Measurements from ENCODE around the gene ADAMTS9. TPM values are rescaled to one million over a fixed set of nuclear protein-coding genes. Genes with fewer than 3 reads are reported as not detected.

The ADAMTS9 gene
- total and polyA plus RNA-seq, 2 donors (not counting 3 experiments of a cell fraction or from before 2014, with no cell fraction given): 6.5 to 23.9 TPM

- Histone ChIP-seq H3K27ac (ENCODE audit: insufficient read depth, low read depth, low read length) (no peak overlapping the region), H4K20me1 (replicated peaks; ENCODE audit: control insufficient read depth, extremely low read depth, insufficient read depth, low read length) (no peaks in the 10 kb centered on the region), H3K27me3 (ENCODE audit: control insufficient read depth in 2 of 2, insufficient read depth in 2 of 2, low read length in 2 of 2) (no peaks in the 10 kb centered on the region), H2AFZ (ENCODE audit: low read depth, low read length) (no peak overlapping the region), H3K4me1 (ENCODE audit: control insufficient read depth, extremely low read depth, insufficient read depth, low read length) (no peaks in the 10 kb centered on the region), H3K9me1 (replicated peaks; ENCODE audit: control insufficient read depth, extremely low read depth, insufficient read depth, low read length) (no peaks in the 10 kb centered on the region), H3K79me2 (ENCODE audit: control insufficient read depth, insufficient read depth, low read length) (no peaks in the 10 kb centered on the region), H3K36me3 (ENCODE audit: control insufficient read depth in 2 of 2, extremely low read depth in 1 of 2, insufficient read depth in 2 of 2, low read length in 2 of 2) (no peaks in the 10 kb centered on the region), H3K9me3 (replicated peaks; ENCODE audit: control insufficient read depth, insufficient read depth, low read length) (no peaks in the 10 kb centered on the region), H3K9ac (replicated peaks; ENCODE audit: extremely low read depth, insufficient read depth, low read length) (no peak overlapping the region), H3K4me2 (ENCODE audit: insufficient read depth, low read length) (no peak overlapping the region), H3K4me3 (replicated peaks in 1 of 3; ENCODE audit: insufficient read depth in 1 of 3, low read depth in 1 of 3, low read length in 3 of 3) (no peak overlapping the region)
- POLR2A ChIA-PET: no interaction called here
- intact Hi-C loops (cut with micrococcal nuclease): no loop called here
- CTCF ChIA-PET: interaction anchor here (0.9 to 6.9 kb wide), 2 partner anchors 9 to 15 kb away, joined by 3 to 44 read pairs; no protein-coding TSS in a partner anchor
- DNase-seq (ENCODE audit: low read depth, low spot score) (no peak), FAIRE-seq (no peak)
- TF ChIP-seq FOS (IDR thresholded peaks at IDR 0.05; ENCODE audit: borderline replicate concordance, insufficient read depth, low read length) (no peak), MYC (IDR thresholded peaks at IDR 0.05; ENCODE audit: low read depth, low read length) (no peak)
- dilution Hi-C loops (cut with MboI; ENCODE audit: extremely low pct_ligation_motif_present, low sequenced_read_pairs): no loop called here
- no TSS peak for BruUV-seq (replicated peaks)
Measured at GRCh38 chr3:64584179-64584578, 103.6 kb downstream of the ADAMTS9 start.

- Histone ChIP-seq H3K79me2 (ENCODE audit: control insufficient read depth, insufficient read depth, low read length) (no peaks in the 10 kb centered on the region), H3K4me3 (replicated peaks in 1 of 3; ENCODE audit: insufficient read depth in 1 of 3, low read depth in 1 of 3, low read length in 3 of 3) (no peak overlapping the region), H4K20me1 (replicated peaks; ENCODE audit: control insufficient read depth, extremely low read depth, insufficient read depth, low read length) (no peaks in the 10 kb centered on the region), H3K4me1 (ENCODE audit: control insufficient read depth, extremely low read depth, insufficient read depth, low read length) (peaks cover 5% of the 10 kb centered on the region), H3K36me3 (ENCODE audit: control insufficient read depth in 2 of 2, extremely low read depth in 1 of 2, insufficient read depth in 2 of 2, low read length in 2 of 2) (no peaks in the 10 kb centered on the region), H3K27me3 (ENCODE audit: control insufficient read depth in 2 of 2, insufficient read depth in 2 of 2, low read length in 2 of 2) (no peaks in the 10 kb centered on the region), H3K9me3 (replicated peaks; ENCODE audit: control insufficient read depth, insufficient read depth, low read length) (no peaks in the 10 kb centered on the region), H3K9me1 (replicated peaks; ENCODE audit: control insufficient read depth, extremely low read depth, insufficient read depth, low read length) (no peaks in the 10 kb centered on the region), H2AFZ (ENCODE audit: low read depth, low read length) (no peak overlapping the region), H3K4me2 (ENCODE audit: insufficient read depth, low read length) (no peak overlapping the region), H3K27ac (ENCODE audit: insufficient read depth, low read depth, low read length) (no peak overlapping the region), H3K9ac (replicated peaks; ENCODE audit: extremely low read depth, insufficient read depth, low read length) (no peak overlapping the region)
- ChIA-PET POLR2A (no interaction called here), CTCF (no interaction called here)
- no TSS peak for BruUV-seq (replicated peaks)
- intact Hi-C loops (cut with micrococcal nuclease): no loop called here
- TF ChIP-seq POLR2A (IDR thresholded peaks at IDR 0.05; ENCODE audit: low read depth, low read length) (no peak), JUN (IDR thresholded peaks at IDR 0.05; ENCODE audit: borderline replicate concordance, insufficient read depth, insufficient read length, low read depth) (no peak), FOS (IDR thresholded peaks at IDR 0.05; ENCODE audit: borderline replicate concordance, insufficient read depth, low read length) (no peak), GATA2 (IDR thresholded peaks at IDR 0.05; ENCODE audit: insufficient read depth, insufficient read length, low read depth, low read length) (no peak), EZH2 (IDR thresholded peaks at IDR 0.05; ENCODE audit: borderline replicate concordance, low read depth, low read length, severe bottlenecking) (no peak), MYC (IDR thresholded peaks at IDR 0.05; ENCODE audit: low read depth, low read length) (no peak), POLR2AphosphoS5 (IDR thresholded peaks at IDR 0.05; ENCODE audit: insufficient read depth, low read depth, low read length) (no peak)
- TF ChIP-seq, protein P1, sequence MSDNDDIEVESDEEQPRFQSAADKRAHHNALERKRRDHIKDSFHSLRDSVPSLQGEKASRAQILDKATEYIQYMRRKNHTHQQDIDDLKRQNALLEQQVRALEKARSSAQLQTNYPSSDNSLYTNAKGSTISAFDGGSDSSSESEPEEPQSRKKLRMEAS (IDR thresholded peaks at IDR 0.05; ENCODE audit: insufficient read depth, insufficient read length): no peak
- TF ChIP-seq, protein P2, sequence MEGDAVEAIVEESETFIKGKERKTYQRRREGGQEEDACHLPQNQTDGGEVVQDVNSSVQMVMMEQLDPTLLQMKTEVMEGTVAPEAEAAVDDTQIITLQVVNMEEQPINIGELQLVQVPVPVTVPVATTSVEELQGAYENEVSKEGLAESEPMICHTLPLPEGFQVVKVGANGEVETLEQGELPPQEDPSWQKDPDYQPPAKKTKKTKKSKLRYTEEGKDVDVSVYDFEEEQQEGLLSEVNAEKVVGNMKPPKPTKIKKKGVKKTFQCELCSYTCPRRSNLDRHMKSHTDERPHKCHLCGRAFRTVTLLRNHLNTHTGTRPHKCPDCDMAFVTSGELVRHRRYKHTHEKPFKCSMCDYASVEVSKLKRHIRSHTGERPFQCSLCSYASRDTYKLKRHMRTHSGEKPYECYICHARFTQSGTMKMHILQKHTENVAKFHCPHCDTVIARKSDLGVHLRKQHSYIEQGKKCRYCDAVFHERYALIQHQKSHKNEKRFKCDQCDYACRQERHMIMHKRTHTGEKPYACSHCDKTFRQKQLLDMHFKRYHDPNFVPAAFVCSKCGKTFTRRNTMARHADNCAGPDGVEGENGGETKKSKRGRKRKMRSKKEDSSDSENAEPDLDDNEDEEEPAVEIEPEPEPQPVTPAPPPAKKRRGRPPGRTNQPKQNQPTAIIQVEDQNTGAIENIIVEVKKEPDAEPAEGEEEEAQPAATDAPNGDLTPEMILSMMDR (IDR thresholded peaks at IDR 0.05; ENCODE audit: extremely low read depth in 1 of 2, insufficient read depth in 1 of 2, low read depth in 1 of 2, low read length in 2 of 2): no peak
- peak; percentile 4 for DNase-seq (ENCODE audit: low read depth, low spot score)
- dilution Hi-C loops (cut with MboI; ENCODE audit: extremely low pct_ligation_motif_present, low sequenced_read_pairs): no loop called here
- FAIRE-seq: peak; percentile 12
Measured at GRCh38 chr3:64578797-64579196, 109.0 kb downstream of the ADAMTS9 start.
